Activated CD4-positive, alpha-beta T cell treated with anti-CD3 and anti-CD28 coated beads, Interleukin-2, amount 50 U/mL, for 16 hours (primary cell): Measurements from ENCODE around the gene IRF2.
A peak's percentile ranks its signal among the peaks of the same experiment; 100 is the strongest.
"Not testable (repeated sequence)": the region's sequence is repeated elsewhere in the genome, so short reads cannot be mapped to it uniquely, and the experiment has no call there.

Experiments used
- DNase-seq: peaks from one replicate; pipeline ENCODE4 v3.0.0-alpha.2; 2020

Gene IRF2

DNA sequence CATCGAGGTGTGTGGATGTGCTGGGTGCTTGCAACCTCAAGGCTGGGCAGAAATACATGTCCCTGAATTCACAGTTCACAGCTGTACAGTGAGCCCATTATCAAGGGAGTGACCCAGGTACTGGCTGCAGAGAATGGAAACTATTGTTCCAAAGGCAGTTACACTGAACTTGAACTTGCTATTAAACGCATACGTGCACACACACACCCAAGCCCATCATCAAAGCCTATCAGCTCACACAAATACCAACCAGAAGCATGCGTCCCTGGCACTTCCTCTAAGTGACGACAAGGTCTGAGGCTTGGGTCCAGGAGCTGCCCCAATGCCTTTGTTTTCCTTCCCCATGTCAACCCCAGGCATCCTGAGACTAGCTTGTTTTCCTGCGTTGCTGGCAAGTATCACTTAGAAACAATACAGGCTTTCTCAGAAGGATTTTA is 88.6 kb downstream of the IRF2 start:
- no peak for DNase-seq

GRCh38 chr4:184384810-184385557 is 89.4 kb downstream of the IRF2 start:
- no peak for DNase-seq

- peak; percentile 49 for DNase-seq
Measured at GRCh38 chr4:184384056-184384809, 90.1 kb downstream of the IRF2 start.

DNA sequence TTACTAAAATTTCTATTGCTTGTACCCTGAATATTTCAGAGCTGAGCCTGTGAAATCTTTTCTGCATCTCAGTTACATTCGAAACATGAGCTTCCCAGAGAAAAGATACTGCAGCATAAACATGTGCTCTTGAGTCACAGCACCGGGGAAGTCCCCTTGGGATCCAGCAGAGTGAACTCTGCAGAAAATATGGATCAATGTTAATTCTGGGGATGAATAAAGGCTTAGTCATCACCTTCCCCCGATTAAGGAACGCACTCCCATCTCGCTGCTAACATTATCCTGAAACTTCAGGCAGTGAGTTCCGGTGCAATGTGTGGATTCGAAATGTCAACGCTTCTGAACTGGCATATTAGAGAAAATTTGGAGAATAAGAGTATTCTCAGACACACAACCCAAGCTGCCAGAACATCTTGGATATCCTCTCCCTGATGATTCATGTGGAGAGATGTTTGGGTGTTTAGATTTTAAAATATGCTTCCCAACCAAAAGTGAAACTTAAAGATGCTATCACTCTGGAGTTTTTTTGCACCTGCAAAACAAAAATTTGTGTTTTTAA is 90.8 kb downstream of the IRF2 start:
- no peak for DNase-seq

GRCh38 chr4:184382189-184382846 is 92.0 kb downstream of the IRF2 start:
- DNase-seq, result no peak

DNA sequence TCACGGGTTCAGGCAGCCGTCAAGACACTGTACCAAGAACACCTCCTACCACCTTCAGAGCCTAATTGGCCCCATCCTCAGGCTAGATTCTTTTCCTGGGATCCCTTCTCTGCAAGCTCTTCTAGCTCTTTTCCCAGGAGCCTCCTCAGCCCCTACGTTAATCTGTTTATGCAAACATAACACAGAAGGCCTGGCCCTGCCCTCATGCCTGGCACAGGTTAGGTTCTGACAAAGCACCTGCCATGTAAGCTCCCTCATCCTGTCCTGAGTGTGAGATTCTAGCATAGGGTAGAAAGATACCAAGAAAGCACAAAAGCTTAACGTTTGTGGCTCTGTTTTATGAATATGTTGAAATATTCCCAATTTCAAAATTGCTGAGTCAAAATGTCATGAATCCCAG is 93.6 kb downstream of the IRF2 start:
- no peak for DNase-seq

- DNase-seq, result not testable (repeated sequence)
Measured at GRCh38 chr4:184380214-184380613, 94.1 kb downstream of the IRF2 start.

- no peak for DNase-seq
Measured at GRCh38 chr4:184376923-184377322, 97.4 kb downstream of the IRF2 start.

- DNase-seq, result no peak
Measured at GRCh38 chr4:184376126-184376838, 98.1 kb downstream of the IRF2 start.

- DNase-seq, result not testable (repeated sequence)
Measured at GRCh38 chr4:184375623-184376022, 98.7 kb downstream of the IRF2 start.

DNA sequence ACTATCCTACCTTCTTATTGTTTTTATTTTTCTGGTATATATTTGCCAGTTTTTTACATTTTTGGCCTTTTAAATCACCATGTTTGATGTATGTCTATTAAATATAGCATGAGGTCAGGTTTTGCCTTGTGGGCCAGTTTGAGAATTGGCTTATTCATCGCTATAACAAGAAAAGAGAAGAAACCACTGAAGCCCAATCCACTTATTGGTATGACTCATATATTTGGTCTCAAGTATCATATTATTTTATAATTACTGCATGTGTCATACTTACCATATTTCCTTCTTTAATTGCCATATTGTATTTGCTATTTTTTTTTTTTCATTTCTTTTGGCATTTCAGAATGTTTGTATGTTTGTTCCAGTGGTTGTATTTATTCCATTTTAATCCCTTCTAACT is 99.3 kb downstream of the IRF2 start:
- peak; percentile 39 for DNase-seq

DNA sequence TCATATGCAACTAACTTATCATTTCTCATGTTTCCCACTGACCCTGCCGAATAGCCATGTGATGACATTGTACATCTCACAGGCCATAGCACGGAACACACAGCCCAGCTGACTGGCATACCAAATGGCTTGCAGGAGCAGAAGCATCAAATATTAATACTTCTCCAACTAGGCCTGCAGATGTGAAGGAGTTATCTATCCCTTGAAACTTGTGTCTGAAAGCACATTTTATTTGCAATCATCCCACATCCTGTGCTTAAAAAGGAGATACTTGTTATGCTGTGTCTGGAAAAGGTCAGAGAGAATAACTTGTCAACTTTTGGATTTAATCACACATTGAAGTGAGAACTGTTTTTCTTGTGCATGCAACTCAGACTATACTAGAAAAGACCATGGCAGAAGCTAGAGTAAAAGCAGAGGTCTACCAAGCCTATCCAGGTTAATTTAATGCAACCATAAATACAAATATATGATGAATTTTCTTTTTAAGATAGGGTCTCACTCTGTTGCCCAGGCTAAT is 100.4 kb downstream of the IRF2 start:
- no peak for DNase-seq

- DNase-seq, result no peak
Measured at GRCh38 chr4:184371390-184371787, 103.0 kb downstream of the IRF2 start.

- no peak for DNase-seq
Measured at GRCh38 chr4:184370711-184371389, 103.5 kb downstream of the IRF2 start.

- no peak for DNase-seq
Measured at GRCh38 chr4:184369871-184370270, 104.5 kb downstream of the IRF2 start.

DNA sequence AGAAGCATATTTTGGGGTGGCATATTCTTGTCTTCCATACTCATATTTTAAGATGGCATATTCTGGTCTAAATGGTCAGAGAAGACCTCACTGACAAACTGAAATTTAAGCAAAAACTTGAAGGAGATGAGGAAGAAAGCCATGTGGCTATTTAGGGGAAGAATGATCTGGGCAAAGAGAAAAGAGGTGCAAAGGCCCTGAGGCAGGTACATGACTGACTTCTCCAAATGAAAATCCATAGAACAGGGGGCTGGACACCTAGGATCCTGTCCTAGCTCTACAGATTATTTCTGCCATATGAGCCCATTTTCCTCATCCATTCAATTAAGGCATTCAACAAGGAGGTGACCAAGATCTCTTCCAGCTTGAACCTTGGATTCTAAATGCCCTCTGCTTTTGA is 105.6 kb downstream of the IRF2 start:
- DNase-seq, result no peak

DNA sequence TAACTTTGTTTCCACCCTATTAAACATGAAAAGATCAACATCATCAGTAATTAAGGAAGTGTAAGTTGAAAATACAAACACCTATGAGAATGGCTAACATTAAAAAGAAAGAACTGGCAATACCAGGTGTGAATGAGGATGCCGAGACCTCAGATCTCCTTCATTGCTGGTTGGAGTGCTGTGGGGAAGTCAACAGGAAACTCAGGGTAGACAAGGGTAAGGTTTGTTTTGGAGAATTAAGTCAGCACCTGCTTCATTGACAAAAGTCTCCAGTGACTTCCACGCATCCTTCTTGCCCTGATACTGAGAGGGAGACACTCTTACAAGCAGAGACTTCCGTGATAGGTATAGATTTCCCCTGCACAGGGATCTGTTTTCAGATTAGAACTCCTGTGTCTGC is 106.1 kb downstream of the IRF2 start:
- DNase-seq, result no peak

DNA sequence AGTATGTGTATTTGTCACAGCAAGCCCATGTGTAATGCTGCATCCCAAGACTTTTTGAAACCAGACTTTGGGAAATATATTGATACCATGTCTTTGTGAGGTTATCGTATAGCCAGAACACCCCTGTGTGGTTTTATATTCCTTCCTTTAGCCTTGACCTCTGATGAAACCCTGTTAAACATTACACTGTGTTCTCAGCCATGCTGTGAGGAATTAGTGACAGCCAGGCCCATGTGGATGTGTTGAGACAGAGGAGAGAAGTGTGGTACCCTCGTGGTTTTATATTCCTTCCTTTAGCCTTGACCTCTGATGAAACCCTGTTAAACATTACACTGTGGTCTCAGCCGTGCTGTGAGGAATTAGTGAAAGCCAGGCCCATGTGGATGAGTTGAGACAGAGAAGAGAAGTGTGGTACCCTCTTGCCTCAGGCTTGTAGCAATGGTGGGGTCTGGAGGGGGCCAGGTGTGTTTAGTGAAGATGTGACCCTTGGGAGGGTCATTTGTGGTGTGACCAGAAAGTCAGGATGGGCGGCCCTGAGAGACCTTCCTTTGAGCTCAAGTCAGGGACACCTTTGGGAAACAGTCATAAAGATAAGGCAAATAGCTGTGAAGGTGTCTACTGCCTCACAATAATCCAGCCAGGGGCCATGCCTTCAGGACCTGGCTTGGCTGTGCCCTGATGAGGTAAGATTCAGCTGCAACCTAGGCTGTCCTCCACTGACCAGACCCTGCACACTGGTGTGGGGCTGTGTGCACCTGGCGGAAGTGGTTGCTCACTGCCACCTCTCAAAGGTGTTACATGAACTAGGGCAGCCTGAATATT is 110.0 kb downstream of the IRF2 start:
- DNase-seq, result no peak

DNA sequence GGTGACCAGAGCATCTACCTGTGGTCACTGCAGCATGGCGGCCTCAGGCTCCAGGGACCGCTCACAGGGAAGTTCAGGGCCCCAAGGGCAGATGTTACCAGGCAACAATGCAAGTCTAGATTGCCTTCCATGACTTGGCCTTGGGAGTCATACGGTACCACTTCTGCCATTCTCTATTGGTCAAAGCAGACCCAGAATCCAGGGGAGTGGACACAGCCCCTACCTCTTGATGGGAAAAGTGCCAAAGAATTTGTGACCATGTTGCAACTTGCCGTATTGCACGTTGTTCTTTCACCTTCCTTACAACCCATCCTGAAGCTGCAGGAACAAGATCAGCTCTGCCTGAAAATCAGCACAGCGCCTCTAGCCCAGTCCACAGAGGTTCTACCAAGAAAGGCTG is 111.1 kb downstream of the IRF2 start:
- no peak for DNase-seq

- DNase-seq, result no peak
Measured at GRCh38 chr4:184362396-184362795, 112.0 kb downstream of the IRF2 start.

- DNase-seq, result no peak
Measured at GRCh38 chr4:184361443-184361842, 112.9 kb downstream of the IRF2 start.
